HEK293 (cell line): ENCODE measurements around the gene LAMTOR2.

ENCODE experiments used
- CTCF ChIP-seq: fragments of 450-650 bp; formaldehyde crosslinking; IDR thresholded peaks from 2 replicates; pipeline ENCODE4 v1.5.1; 2016; ENCODE audit warnings: missing biosample characterization, missing genetic modification characterization
- GLIS2 ChIP-seq: fragments of 450-650 bp; formaldehyde crosslinking; IDR thresholded peaks from 2 replicates; pipeline ENCODE4 v1.5.1; 2016; ENCODE audit warnings: missing biosample characterization, missing genetic modification characterization
- ZBTB26 ChIP-seq: fragments of 450-650 bp; formaldehyde crosslinking; optimal IDR thresholded peaks from 2 replicates; pipeline ENCODE3; 2016; ENCODE audit warnings: missing biosample characterization, mild to moderate bottlenecking, missing genetic modification characterization
- ZBTB7A ChIP-seq: fragments of 450-650 bp; formaldehyde crosslinking; IDR thresholded peaks from 2 replicates; pipeline ENCODE4 v1.5.1; 2016; ENCODE audit warnings: low read depth, missing biosample characterization, missing genetic modification characterization
- ZNF133 ChIP-seq: fragments of 450-650 bp; formaldehyde crosslinking; IDR thresholded peaks from 2 replicates; pipeline ENCODE4 v1.5.1; 2016; ENCODE audit warnings: missing biosample characterization, missing genetic modification characterization
- ZNF214 ChIP-seq: fragments of 450-650 bp; formaldehyde crosslinking; IDR thresholded peaks from 2 replicates; pipeline ENCODE4 v1.5.1; 2017; ENCODE audit warnings: missing biosample characterization, mild to moderate bottlenecking, missing genetic modification characterization, borderline replicate concordance
- ZNF423 ChIP-seq: fragments of 450-650 bp; formaldehyde crosslinking; IDR thresholded peaks from 2 replicates; pipeline ENCODE4 v1.5.1; 2016; ENCODE audit warnings: missing biosample characterization, missing genetic modification characterization
- ZNF473 ChIP-seq: fragments of 450-650 bp; formaldehyde crosslinking; IDR thresholded peaks from 2 replicates; pipeline ENCODE4 v1.5.1; 2017; ENCODE audit warnings: missing biosample characterization, missing genetic modification characterization
- ZNF518A ChIP-seq: fragments of 450-650 bp; formaldehyde crosslinking; conservative IDR thresholded peaks from 2 replicates; pipeline ENCODE4 v1.5.1; 2016; ENCODE audit warnings: low read depth, missing biosample characterization, missing genetic modification characterization
- ZNF658 ChIP-seq: fragments of 450-650 bp; formaldehyde crosslinking; IDR thresholded peaks from 2 replicates; pipeline ENCODE4; 2016; ENCODE audit warnings: missing biosample characterization, missing genetic modification characterization
- ZNF777 ChIP-seq: fragments of 450-650 bp; formaldehyde crosslinking; IDR thresholded peaks from 2 replicates; pipeline ENCODE4 v1.5.1; 2017; ENCODE audit warnings: missing biosample characterization, missing genetic modification characterization, borderline replicate concordance
- ZNF785 ChIP-seq: fragments of 450-650 bp; formaldehyde crosslinking; IDR thresholded peaks from 2 replicates; pipeline ENCODE4 v1.5.1; 2016; ENCODE audit warnings: missing biosample characterization, missing genetic modification characterization
- TF ChIP-seq, protein P1 (sequence below): fragments of 450-650 bp; formaldehyde crosslinking; IDR thresholded peaks from 2 replicates; pipeline ENCODE4 v1.5.1; 2016; ENCODE audit warnings: missing biosample characterization, missing genetic modification characterization, borderline replicate concordance
- TF ChIP-seq, protein P2 (sequence below): fragments of 450-650 bp; formaldehyde crosslinking; IDR thresholded peaks from 2 replicates; pipeline ENCODE4 v1.5.1; 2017; ENCODE audit warnings: missing biosample characterization, mild to moderate bottlenecking, missing genetic modification characterization, moderate library complexity
- TF ChIP-seq, protein P3 (sequence below): fragments of 450-650 bp; formaldehyde crosslinking; IDR thresholded peaks from 2 replicates; pipeline ENCODE4 v1.5.1; 2016; ENCODE audit warnings: missing biosample characterization, missing genetic modification characterization, borderline replicate concordance

LAMTOR2 gene

GRCh38 chr1:156053768-156054499, 648 bp upstream of the LAMTOR2 start, which contains the start of gene UBQLN4 (continued):
- TF ChIP-seq, protein P1, sequence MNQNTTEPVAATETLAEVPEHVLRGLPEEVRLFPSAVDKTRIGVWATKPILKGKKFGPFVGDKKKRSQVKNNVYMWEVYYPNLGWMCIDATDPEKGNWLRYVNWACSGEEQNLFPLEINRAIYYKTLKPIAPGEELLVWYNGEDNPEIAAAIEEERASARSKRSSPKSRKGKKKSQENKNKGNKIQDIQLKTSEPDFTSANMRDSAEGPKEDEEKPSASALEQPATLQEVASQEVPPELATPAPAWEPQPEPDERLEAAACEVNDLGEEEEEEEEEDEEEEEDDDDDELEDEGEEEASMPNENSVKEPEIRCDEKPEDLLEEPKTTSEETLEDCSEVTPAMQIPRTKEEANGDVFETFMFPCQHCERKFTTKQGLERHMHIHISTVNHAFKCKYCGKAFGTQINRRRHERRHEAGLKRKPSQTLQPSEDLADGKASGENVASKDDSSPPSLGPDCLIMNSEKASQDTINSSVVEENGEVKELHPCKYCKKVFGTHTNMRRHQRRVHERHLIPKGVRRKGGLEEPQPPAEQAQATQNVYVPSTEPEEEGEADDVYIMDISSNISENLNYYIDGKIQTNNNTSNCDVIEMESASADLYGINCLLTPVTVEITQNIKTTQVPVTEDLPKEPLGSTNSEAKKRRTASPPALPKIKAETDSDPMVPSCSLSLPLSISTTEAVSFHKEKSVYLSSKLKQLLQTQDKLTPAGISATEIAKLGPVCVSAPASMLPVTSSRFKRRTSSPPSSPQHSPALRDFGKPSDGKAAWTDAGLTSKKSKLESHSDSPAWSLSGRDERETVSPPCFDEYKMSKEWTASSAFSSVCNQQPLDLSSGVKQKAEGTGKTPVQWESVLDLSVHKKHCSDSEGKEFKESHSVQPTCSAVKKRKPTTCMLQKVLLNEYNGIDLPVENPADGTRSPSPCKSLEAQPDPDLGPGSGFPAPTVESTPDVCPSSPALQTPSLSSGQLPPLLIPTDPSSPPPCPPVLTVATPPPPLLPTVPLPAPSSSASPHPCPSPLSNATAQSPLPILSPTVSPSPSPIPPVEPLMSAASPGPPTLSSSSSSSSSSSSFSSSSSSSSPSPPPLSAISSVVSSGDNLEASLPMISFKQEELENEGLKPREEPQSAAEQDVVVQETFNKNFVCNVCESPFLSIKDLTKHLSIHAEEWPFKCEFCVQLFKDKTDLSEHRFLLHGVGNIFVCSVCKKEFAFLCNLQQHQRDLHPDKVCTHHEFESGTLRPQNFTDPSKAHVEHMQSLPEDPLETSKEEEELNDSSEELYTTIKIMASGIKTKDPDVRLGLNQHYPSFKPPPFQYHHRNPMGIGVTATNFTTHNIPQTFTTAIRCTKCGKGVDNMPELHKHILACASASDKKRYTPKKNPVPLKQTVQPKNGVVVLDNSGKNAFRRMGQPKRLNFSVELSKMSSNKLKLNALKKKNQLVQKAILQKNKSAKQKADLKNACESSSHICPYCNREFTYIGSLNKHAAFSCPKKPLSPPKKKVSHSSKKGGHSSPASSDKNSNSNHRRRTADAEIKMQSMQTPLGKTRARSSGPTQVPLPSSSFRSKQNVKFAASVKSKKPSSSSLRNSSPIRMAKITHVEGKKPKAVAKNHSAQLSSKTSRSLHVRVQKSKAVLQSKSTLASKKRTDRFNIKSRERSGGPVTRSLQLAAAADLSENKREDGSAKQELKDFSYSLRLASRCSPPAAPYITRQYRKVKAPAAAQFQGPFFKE (tag by site-specific recombination): no peak
- TF ChIP-seq ZNF133 (tag by site-specific recombination) (no peak), ZNF518A (tag by site-specific recombination) (no peak), ZNF214 (tag by site-specific recombination) (no peak), ZNF785 (tag by site-specific recombination) (no peak), ZBTB26 (tag by site-specific recombination) (no peak), ZNF423 (tag by site-specific recombination) (0 out of 2 replicates have a peak, but pooled peaks have one; percentile 27), ZNF473 (tag by site-specific recombination) (no peak), ZNF658 (tag by site-specific recombination) (no peak), ZBTB7A (tag by site-specific recombination) (no peak), ZNF777 (tag by site-specific recombination) (no peak), GLIS2 (peak; percentile 69), CTCF (tag by site-specific recombination) (no peak)
- TF ChIP-seq, protein P2, sequence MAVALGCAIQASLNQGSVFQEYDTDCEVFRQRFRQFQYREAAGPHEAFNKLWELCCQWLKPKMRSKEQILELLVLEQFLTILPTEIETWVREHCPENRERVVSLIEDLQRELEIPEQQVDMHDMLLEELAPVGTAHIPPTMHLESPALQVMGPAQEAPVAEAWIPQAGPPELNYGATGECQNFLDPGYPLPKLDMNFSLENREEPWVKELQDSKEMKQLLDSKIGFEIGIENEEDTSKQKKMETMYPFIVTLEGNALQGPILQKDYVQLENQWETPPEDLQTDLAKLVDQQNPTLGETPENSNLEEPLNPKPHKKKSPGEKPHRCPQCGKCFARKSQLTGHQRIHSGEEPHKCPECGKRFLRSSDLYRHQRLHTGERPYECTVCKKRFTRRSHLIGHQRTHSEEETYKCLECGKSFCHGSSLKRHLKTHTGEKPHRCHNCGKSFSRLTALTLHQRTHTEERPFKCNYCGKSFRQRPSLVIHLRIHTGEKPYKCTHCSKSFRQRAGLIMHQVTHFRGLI (tag by site-specific recombination): no peak
- TF ChIP-seq, protein P3, sequence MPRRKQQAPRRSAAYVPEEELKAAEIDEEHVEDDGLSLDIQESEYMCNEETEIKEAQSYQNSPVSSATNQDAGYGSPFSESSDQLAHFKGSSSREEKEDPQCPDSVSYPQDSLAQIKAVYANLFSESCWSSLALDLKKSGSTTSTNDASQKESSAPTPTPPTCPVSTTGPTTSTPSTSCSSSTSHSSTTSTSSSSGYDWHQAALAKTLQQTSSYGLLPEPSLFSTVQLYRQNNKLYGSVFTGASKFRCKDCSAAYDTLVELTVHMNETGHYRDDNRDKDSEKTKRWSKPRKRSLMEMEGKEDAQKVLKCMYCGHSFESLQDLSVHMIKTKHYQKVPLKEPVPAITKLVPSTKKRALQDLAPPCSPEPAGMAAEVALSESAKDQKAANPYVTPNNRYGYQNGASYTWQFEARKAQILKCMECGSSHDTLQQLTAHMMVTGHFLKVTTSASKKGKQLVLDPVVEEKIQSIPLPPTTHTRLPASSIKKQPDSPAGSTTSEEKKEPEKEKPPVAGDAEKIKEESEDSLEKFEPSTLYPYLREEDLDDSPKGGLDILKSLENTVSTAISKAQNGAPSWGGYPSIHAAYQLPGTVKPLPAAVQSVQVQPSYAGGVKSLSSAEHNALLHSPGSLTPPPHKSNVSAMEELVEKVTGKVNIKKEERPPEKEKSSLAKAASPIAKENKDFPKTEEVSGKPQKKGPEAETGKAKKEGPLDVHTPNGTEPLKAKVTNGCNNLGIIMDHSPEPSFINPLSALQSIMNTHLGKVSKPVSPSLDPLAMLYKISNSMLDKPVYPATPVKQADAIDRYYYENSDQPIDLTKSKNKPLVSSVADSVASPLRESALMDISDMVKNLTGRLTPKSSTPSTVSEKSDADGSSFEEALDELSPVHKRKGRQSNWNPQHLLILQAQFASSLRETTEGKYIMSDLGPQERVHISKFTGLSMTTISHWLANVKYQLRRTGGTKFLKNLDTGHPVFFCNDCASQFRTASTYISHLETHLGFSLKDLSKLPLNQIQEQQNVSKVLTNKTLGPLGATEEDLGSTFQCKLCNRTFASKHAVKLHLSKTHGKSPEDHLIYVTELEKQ (tag by site-specific recombination): no peak
